HepG2 (cell line): ENCODE data around the gene INPP4B. TPM values are rescaled to one million over a fixed set of nuclear protein-coding genes. Genes with fewer than 3 reads are reported as not detected.

ENCODE experiments used
- ATAC-seq: fragments of 200-7000 bp; cut with Tn5 transposase; 3 replicates; pipeline ENCODE4 v1.9.1; 2020; ENCODE audit warnings: mild to moderate bottlenecking, moderate library complexity
- BruUV-seq: library from RNA; stranded (reverse); fragments of 400-500 nt; replicated peaks from 2 replicates; lab custom pipeline; 2021; lab: Mats Ljungman, UMichigan
- CTCF ChIA-PET: fragments of 300-600 bp; formaldehyde crosslinking; extraction: SDS; loops from one replicate; lab custom pipeline; 2021; ENCODE audit warnings: low total read pairs, inconsistent platforms, low intra/inter-chr PET ratio; lab: Yijun Ruan, JAX
- POLR2A ChIA-PET: fragments of 350-600 bp; sonication (Branson Sonifier 250); formaldehyde crosslinking; loops from one replicate; lab custom pipeline; 2020; ENCODE audit warnings: antibody characterized with exemption, inconsistent platforms; lab: Yijun Ruan, JAX
- DNase-seq: peaks from one replicate; pipeline ENCODE4 v3.0.0-alpha.2; 2015; ENCODE audit warnings: low spot score
- FAIRE-seq: peaks from 3 replicates; lab custom pipeline; 2011; peaks lifted over from hg19 to GRCh38; lab: Jason Lieb, UNC
- H2AFZ ChIP-seq: one replicate; pipeline ENCODE4 v1.6.1; 2011; ENCODE audit warnings: low read length, inconsistent platforms
- H3K27ac ChIP-seq: fragments of 300-600 bp; 3 replicates; pipeline ENCODE4 v1.8.0; 2011; ENCODE audit warnings: mixed run types, mild to moderate bottlenecking, mixed read lengths, low read length, inconsistent platforms; ENCODE audit not compliant: insufficient read depth; ENCODE audit errors: extremely low read length
- H3K27me3 ChIP-seq, 2 experiments: fragments of 200-600 bp in 1 of 2; 2 replicates in 1 of 2; 3 replicates in 1 of 2; pipeline versions ENCODE4 v1.6.0 to v1.8.0; 2011; ENCODE audit warnings: low read length in 2 of 2, mild to moderate bottlenecking in 2 of 2, moderate library complexity in 2 of 2, inconsistent platforms in 1 of 2; ENCODE audit not compliant: insufficient read depth in 2 of 2, control insufficient read depth in 1 of 2
- H3K36me3 ChIP-seq, 2 experiments: fragments of 200-600 bp in 1 of 2; replicated peaks in 1 of 2; 2 replicates in 1 of 2; 3 replicates in 1 of 2; pipeline versions ENCODE4 v1.5.1 to v1.8.0; 2011; ENCODE audit warnings: low read length in 2 of 2, inconsistent platforms in 1 of 2; ENCODE audit not compliant: insufficient read depth in 2 of 2, control insufficient read depth in 1 of 2
- H3K4me1 ChIP-seq: 2 replicates; pipeline ENCODE4 v1.5.1; 2012; ENCODE audit warnings: low read length, inconsistent platforms; ENCODE audit not compliant: insufficient read depth
- H3K4me2 ChIP-seq: 2 replicates; pipeline ENCODE4 v1.6.0; 2011; ENCODE audit warnings: low read depth, low read length, inconsistent platforms
- H3K4me3 ChIP-seq, 3 experiments: fragments of 200-600 bp in 1 of 3; sonication (generic), shearing (Covaris generic) in 1 of 3; replicated peaks in 1 of 3; 2 replicates each; pipeline ENCODE4 v1.5.1; 2011 to 2016; ENCODE audit warnings: low read length in 3 of 3, inconsistent platforms in 2 of 3, low read depth in 2 of 3, mild to moderate bottlenecking in 2 of 3, control low read depth in 1 of 3, mixed read lengths in 1 of 3; ENCODE audit not compliant: insufficient read depth in 1 of 3
- H3K79me2 ChIP-seq: one replicate; pipeline ENCODE4 v1.6.1; 2011; ENCODE audit warnings: low read length, inconsistent platforms; ENCODE audit not compliant: insufficient read depth
- H3K9ac ChIP-seq: 2 replicates; pipeline ENCODE4 v1.6.0; 2011; ENCODE audit warnings: mild to moderate bottlenecking, low read depth, low read length, inconsistent platforms; ENCODE audit not compliant: insufficient read depth
- H3K9me3 ChIP-seq: 2 replicates; pipeline ENCODE4 v1.5.1; 2012; ENCODE audit warnings: mild to moderate bottlenecking, low read length
- H4K20me1 ChIP-seq: 2 replicates; pipeline ENCODE4 v1.6.0; 2011; ENCODE audit warnings: inconsistent platforms, mild to moderate bottlenecking, low read length, moderate library complexity; ENCODE audit not compliant: insufficient read depth
- FOSL2 ChIP-seq: sonication (generic); formaldehyde crosslinking; IDR thresholded peaks from 2 replicates; pipeline ENCODE4 v1.4.0; 2020; ENCODE audit warnings: missing genetic modification reagents
- GABPB1 ChIP-seq: IDR thresholded peaks from 2 replicates; pipeline ENCODE4 v1.6.1; 2016; ENCODE audit warnings: mild to moderate bottlenecking, missing genetic modification reagents, moderate library complexity, missing compliant biosample characterization
- MXI1 ChIP-seq: IDR thresholded peaks from 3 replicates; pipeline ENCODE4 v1.6.1; 2012; ENCODE audit warnings: low read depth, low read length, inconsistent platforms, borderline replicate concordance
- SNRNP70 ChIP-seq: fragments of 200-400 bp; formaldehyde crosslinking; IDR thresholded peaks from 2 replicates; pipeline ENCODE4 v1.6.1; 2017; ENCODE audit warnings: mild to moderate bottlenecking, low read depth, low read length, moderate library complexity
- TGIF2 ChIP-seq: IDR thresholded peaks from 2 replicates; pipeline ENCODE4 v1.6.1; 2016; ENCODE audit warnings: control low read depth, missing compliant biosample characterization
- ZNF224 ChIP-seq: sonication (generic); formaldehyde crosslinking; IDR thresholded peaks from 2 replicates; pipeline ENCODE4 v1.5.0; 2020; ENCODE audit warnings: mild to moderate bottlenecking, missing genetic modification reagents
- ZNF510 ChIP-seq: sonication (generic); formaldehyde crosslinking; IDR thresholded peaks from 2 replicates; pipeline ENCODE4 v1.4.0; 2020; ENCODE audit warnings: low read depth, mild to moderate bottlenecking, missing genetic modification reagents
- ZNF607 ChIP-seq: sonication (generic); formaldehyde crosslinking; IDR thresholded peaks from 2 replicates; pipeline ENCODE4 v1.5.1; 2020; ENCODE audit warnings: missing genetic modification reagents, mild to moderate bottlenecking, borderline replicate concordance
- ZNF674 ChIP-seq: sonication (generic); formaldehyde crosslinking; IDR thresholded peaks from 2 replicates; pipeline ENCODE4 v1.5.0; 2020; ENCODE audit warnings: low read depth, mild to moderate bottlenecking, missing genetic modification reagents
- ZNF724P ChIP-seq: sonication (generic); formaldehyde crosslinking; IDR thresholded peaks from 2 replicates; pipeline ENCODE4 v1.8.0; 2022; ENCODE audit warnings: missing genetic modification reagents, borderline replicate concordance
- WGBS: methylation state at CpG from one replicate; pipeline ENCODE4 v1.1.6; 2017; ENCODE audit warnings: low lambda C conversion rate; 5-methylcytosine and 5-hydroxymethylcytosine counted together
- in situ Hi-C: cut with HindIII; loops from 2 replicates; pipeline ENCODE4 v1.10.0; 2017; ENCODE audit warnings: low pct_unique_long_range_greater_than_20kb; ENCODE audit not compliant: extremely low pct_ligation_motif_present
- intact Hi-C: fragments of 100-400 bp; cut with micrococcal nuclease; formaldehyde crosslinking; loops from one replicate; pipeline ENCODE4 v1.10.0; 2022; ENCODE audit not compliant: unreplicated experiment
- polyA plus RNA-seq, 8 experiments: library from polyadenylated mRNA; depleted of rRNA in 3 of 8; stranded (reverse) in 7 of 8; unstranded in 1 of 8; fragments of >200 nt; fragmentation: Illumina TruSeq in 4 of 8; extraction: Trizol in 4 of 8; gene quantifications; 2 replicates each; pipeline versions ENCODE4 v1.2.1 to v1.2.3, GENCODE V29; 2011 to 2016; ENCODE audit warnings: low read depth in 4 of 8, missing spikeins in 1 of 8, mixed read lengths in 1 of 8; ENCODE audit not compliant: insufficient read depth in 1 of 8
- total RNA-seq, 5 experiments: library from RNA; depleted of rRNA; stranded (reverse); fragments of >200 nt; fragmentation: Illumina TruSeq; extraction: Trizol; gene quantifications; 2 replicates each; pipeline ENCODE4 v1.2.3, GENCODE V29; 2016; ENCODE audit warnings: low read depth in 1 of 5
- TF ChIP-seq, protein P1 (sequence below): sonication (generic); formaldehyde crosslinking; conservative IDR thresholded peaks from 2 replicates; pipeline ENCODE4 v1.4.0; 2020; ENCODE audit warnings: missing genetic modification reagents
- TF ChIP-seq, protein P2 (sequence below): sonication (generic); formaldehyde crosslinking; IDR thresholded peaks from 2 replicates; pipeline ENCODE4 v1.5.0; 2020; ENCODE audit warnings: missing genetic modification reagents

INPP4B gene
- total and polyA plus RNA-seq, 2 of the 13 experiments (the other 11 are each of a cell fraction or from before 2014, with no cell fraction given), result not detected

DNA sequence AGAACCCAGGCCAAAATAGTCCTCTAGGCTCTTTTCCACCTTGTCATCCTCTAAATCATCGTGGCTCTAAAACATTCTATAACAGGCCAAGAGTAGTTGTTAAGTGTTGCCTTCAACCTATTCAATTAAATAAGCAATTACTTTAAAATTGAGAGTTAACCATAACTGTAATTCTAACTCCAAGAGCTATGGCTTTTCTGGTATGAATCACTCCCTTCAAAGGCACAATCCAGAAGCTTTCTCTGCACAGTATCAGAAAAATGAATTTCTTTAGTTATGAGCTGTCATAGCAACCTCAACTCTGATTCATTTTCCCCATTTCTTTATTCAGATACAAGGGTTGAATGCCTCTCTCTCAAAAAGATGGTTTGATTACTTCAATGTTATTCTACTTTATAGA, 21.7 kb downstream of the INPP4B start:
- no peaks in the 10 kb centered on the region for H3K36me3 ChIP-seq
- H3K27ac ChIP-seq, result no peak overlapping the region
- no peaks in the 10 kb centered on the region for H4K20me1 ChIP-seq
- POLR2A ChIA-PET, result no interaction called here
- no peaks in the 10 kb centered on the region for H3K27me3 ChIP-seq
- no TSS peak for BruUV-seq
- in situ Hi-C loops (no loop called here), intact Hi-C loops (no loop called here)
- DNase-seq, result no peak
- TF ChIP-seq ZNF607 (CRISPR knock-in tag) (no peak), MXI1 (no peak), GABPB1 (CRISPR knock-in tag) (no peak), ZNF224 (CRISPR knock-in tag) (no peak), FOSL2 (CRISPR knock-in tag) (no peak), ZNF724P (CRISPR knock-in tag) (no peak), TGIF2 (no peak), SNRNP70 (no peak), ZNF510 (CRISPR knock-in tag) (no peak), ZNF674 (CRISPR knock-in tag) (no peak)
- TF ChIP-seq, protein P1, sequence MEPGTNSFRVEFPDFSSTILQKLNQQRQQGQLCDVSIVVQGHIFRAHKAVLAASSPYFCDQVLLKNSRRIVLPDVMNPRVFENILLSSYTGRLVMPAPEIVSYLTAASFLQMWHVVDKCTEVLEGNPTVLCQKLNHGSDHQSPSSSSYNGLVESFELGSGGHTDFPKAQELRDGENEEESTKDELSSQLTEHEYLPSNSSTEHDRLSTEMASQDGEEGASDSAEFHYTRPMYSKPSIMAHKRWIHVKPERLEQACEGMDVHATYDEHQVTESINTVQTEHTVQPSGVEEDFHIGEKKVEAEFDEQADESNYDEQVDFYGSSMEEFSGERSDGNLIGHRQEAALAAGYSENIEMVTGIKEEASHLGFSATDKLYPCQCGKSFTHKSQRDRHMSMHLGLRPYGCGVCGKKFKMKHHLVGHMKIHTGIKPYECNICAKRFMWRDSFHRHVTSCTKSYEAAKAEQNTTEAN, result no peak
- TF ChIP-seq, protein P2, sequence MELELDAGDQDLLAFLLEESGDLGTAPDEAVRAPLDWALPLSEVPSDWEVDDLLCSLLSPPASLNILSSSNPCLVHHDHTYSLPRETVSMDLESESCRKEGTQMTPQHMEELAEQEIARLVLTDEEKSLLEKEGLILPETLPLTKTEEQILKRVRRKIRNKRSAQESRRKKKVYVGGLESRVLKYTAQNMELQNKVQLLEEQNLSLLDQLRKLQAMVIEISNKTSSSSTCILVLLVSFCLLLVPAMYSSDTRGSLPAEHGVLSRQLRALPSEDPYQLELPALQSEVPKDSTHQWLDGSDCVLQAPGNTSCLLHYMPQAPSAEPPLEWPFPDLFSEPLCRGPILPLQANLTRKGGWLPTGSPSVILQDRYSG (CRISPR knock-in tag), result no peak
- TF ChIP-seq, all 625 proteins: peak for 0
- ATAC-seq, result no peak
- Histone ChIP-seq H3K4me2 (no peak overlapping the region), H2AFZ (no peak overlapping the region), H3K4me3 (no peak overlapping the region), H3K9me3 (no peaks in the 10 kb centered on the region), H3K79me2 (no peaks in the 10 kb centered on the region), H3K4me1 (no peaks in the 10 kb centered on the region), H3K9ac (no peak overlapping the region)
- WGBS, result 0% methylated on average over 1 of the region's 1 CpG
- CTCF ChIA-PET, result no interaction called here
- no peak for FAIRE-seq
